ENCODE results near the gene HOMEZ. TPM values are rescaled to one million over a fixed set of nuclear protein-coding genes. Genes with fewer than 3 reads are reported as not detected.

HOMEZ gene
- total and polyA plus RNA-seq, 10 of the 15 experiments (the other 5 are each of a cell fraction or from before 2014, with no cell fraction given): 2.6 to 19.3 (median 13.0) TPM

- in situ Hi-C loops (cut with MboI) (no loop called here), intact Hi-C loops (cut with micrococcal nuclease; ENCODE audit: unreplicated experiment) (no loop called here)
- no peak overlapping the region for H3K9ac ChIP-seq (ENCODE audit: control insufficient read depth, insufficient read depth, low read length)
- H3K27ac ChIP-seq (ENCODE audit: control insufficient read depth, insufficient read depth): no peak overlapping the region
- DNase-seq (ENCODE audit: low read depth, low spot score): no peak
- H3K4me1 ChIP-seq (ENCODE audit: control insufficient read depth, insufficient read depth, low read length): no peaks in the 10 kb centered on the region
- POLR2A ChIA-PET: no interaction called here
- no peaks in the 10 kb centered on the region for H3K36me3 ChIP-seq (ENCODE audit: control insufficient read depth in 2 of 2, insufficient read depth in 2 of 2, low read length in 1 of 2)
- 0% methylated on average over 1 of the region's 1 CpG for WGBS (ENCODE audit: insufficient coverage, insufficient replicate concordance, low lambda C conversion rate, missing lambda C conversion rate)
- CTCF ChIA-PET: interaction anchor here (0.8 to 2.0 kb wide), 2 partner anchors 54 to 120 kb away, joined by 3 to 7 read pairs; no protein-coding TSS in a partner anchor
- H4K20me1 ChIP-seq (ENCODE audit: control insufficient read depth, insufficient read depth): no peaks in the 10 kb centered on the region
- H2AFZ ChIP-seq (ENCODE audit: control insufficient read depth, low read depth, low read length): no peak overlapping the region
- no peak overlapping the region; the same call in 1 of the 2 replicates for H3K4me2 ChIP-seq (ENCODE audit: control insufficient read depth, insufficient read depth)
- ATAC-seq: peak; percentile 76
- TF ChIP-seq IKZF1 (conservative IDR thresholded peaks at IDR 0.05) (peak; percentile 67), EP300 (IDR thresholded peaks at IDR 0.05; ENCODE audit: borderline replicate concordance in 1 of 2, control insufficient read depth in 1 of 2, low read depth in 2 of 2, low read length in 2 of 2) (peak; percentile 78 to 88; a peak in 3 of 4 replicates), POLR2AphosphoS5 (IDR thresholded peaks at IDR 0.05; ENCODE audit: low read length) (no peak), RUNX3 (IDR thresholded peaks at IDR 0.05; ENCODE audit: low read length) (peak; percentile 42), BMI1 (IDR thresholded peaks at IDR 0.05; ENCODE audit: borderline replicate concordance) (peak; percentile 57; the same call in 1 of the 2 replicates), IRF4 (IDR thresholded peaks at IDR 0.05; ENCODE audit: low read depth, low read length) (no peak), ZNF592 (IDR thresholded peaks at IDR 0.05) (peak; percentile 92; the same call in 1 of the 2 replicates), POLR2A (IDR thresholded peaks at IDR 0.05; ENCODE audit: low read depth, low read length) (no peak), MTA2 (IDR thresholded peaks at IDR 0.05; ENCODE audit: low read depth) (peak; percentile 94), DPF2 (IDR thresholded peaks at IDR 0.05) (peak; percentile 86), CREB1 (IDR thresholded peaks at IDR 0.05; ENCODE audit: low read depth) (peak; percentile 46; the same call in 1 of the 2 replicates), JUNB (IDR thresholded peaks at IDR 0.05) (0 out of 2 replicates have a peak, but pooled peaks have one; percentile 18), NBN (IDR thresholded peaks at IDR 0.05) (0 out of 2 replicates have a peak, but pooled peaks have one; percentile 26), ATF7 (IDR thresholded peaks at IDR 0.05; ENCODE audit: low read depth) (0 out of 2 replicates have a peak, but pooled peaks have one; percentile 20), SPI1 (IDR thresholded peaks at IDR 0.05; ENCODE audit: borderline replicate concordance, insufficient read depth, low read depth, low read length) (peak; percentile 91), MLLT1 (IDR thresholded peaks at IDR 0.05) (0 out of 2 replicates have a peak, but pooled peaks have one; percentile 12), CREM (IDR thresholded peaks at IDR 0.05; ENCODE audit: low read depth) (0 out of 2 replicates have a peak, but pooled peaks have one; percentile 20), BCL11A (IDR thresholded peaks at IDR 0.05; ENCODE audit: low read depth, low read length) (peak; percentile 84; the same call in 1 of the 2 replicates), EGR1 (IDR thresholded peaks at IDR 0.05; ENCODE audit: borderline replicate concordance in 1 of 2, low read depth in 2 of 2, low read length in 2 of 2) (no peak), IKZF2 (IDR thresholded peaks at IDR 0.05) (peak; percentile 72 to 82), ZNF24 (IDR thresholded peaks at IDR 0.05) (peak; percentile 47; the same call in 1 of the 2 replicates)
- no peaks in the 10 kb centered on the region for H3K9me3 ChIP-seq (replicated peaks; ENCODE audit: control insufficient read depth, insufficient read depth, low read length)
- no peaks in the 10 kb centered on the region for H3K79me2 ChIP-seq (ENCODE audit: control insufficient read depth, insufficient read depth, low read length)
- SMC1A ChIA-PET (ENCODE audit: uncharacterized antibody, unreplicated experiment): interaction anchor here (1.1 to 1.8 kb wide), 2 partner anchors 10 to 19 kb away, joined by 3 to 6 read pairs; no protein-coding TSS in a partner anchor
- no peak for FAIRE-seq
- RAD21 ChIA-PET (ENCODE audit: unreplicated experiment): no interaction called here
- no TSS peak for BruUV-seq (replicated peaks)
- no peaks in the 10 kb centered on the region for H3K27me3 ChIP-seq (replicated peaks in 1 of 2; ENCODE audit: control insufficient read depth in 2 of 2, insufficient read depth in 2 of 2, low read length in 1 of 2)
- H3K4me3 ChIP-seq: no peak overlapping the region
Observed at GRCh38 chr14:23240661-23241060, 45.3 kb downstream of the HOMEZ start.

Measured in GM12878 (cell line).